WERI-Rb-1 (cell line): Measurements from ENCODE around the gene NACC2.

Experiments used
- DNase-seq: peaks from one replicate; pipeline ENCODE4 v3.0.0-alpha.2; 2020
- H3K27ac ChIP-seq: fragments of 250-450 bp; sonication (Bioruptor Pico); 2 replicates; pipeline ENCODE4 v1.5.1; 2020; ENCODE audit warnings: mild to moderate bottlenecking, moderate library complexity
- H3K27me3 ChIP-seq: fragments of 250-450 bp; sonication (Bioruptor Pico); 2 replicates; pipeline ENCODE4 v1.5.1; 2021; ENCODE audit warnings: mild to moderate bottlenecking, low read depth, moderate library complexity; ENCODE audit not compliant: insufficient read depth, severe bottlenecking
- H3K36me3 ChIP-seq: fragments of 250-450 bp; sonication (Bioruptor Pico); 2 replicates; pipeline ENCODE4 v1.5.1; 2020; ENCODE audit warnings: mild to moderate bottlenecking, moderate library complexity
- H3K4me3 ChIP-seq: 2 replicates; pipeline ENCODE4 v1.5.1; 2011; ENCODE audit warnings: low read depth, mild to moderate bottlenecking, control low read depth, low read length
- H3K9me3 ChIP-seq: fragments of 250-450 bp; sonication (Bioruptor Pico); 2 replicates; pipeline ENCODE4 v1.5.1; 2021; ENCODE audit warnings: mild to moderate bottlenecking, moderate library complexity; ENCODE audit not compliant: severe bottlenecking
- TF ChIP-seq, protein P1 (sequence below): IDR thresholded peaks from 2 replicates; pipeline ENCODE4 v1.5.1; 2011; ENCODE audit warnings: low read depth, mild to moderate bottlenecking, control low read depth, inconsistent platforms, low read length

The NACC2 gene

DNA sequence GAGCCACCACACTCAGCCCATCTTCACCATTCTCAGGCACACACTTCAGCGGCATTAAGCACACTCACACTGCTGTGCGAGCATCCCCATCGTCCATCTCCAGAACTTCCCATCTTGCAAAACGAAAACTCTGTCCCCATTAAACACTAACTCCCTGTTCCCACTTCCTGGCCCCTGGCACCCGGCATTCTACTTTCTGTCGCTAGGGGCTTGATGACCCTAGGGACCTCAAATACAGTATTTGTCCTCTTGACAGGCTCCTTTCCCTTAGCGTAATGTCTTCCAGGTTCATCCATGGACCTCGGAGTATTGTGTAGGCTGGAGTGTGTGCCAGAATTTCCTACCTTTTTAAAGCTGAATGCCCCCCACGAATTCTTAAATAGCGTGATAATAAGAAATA, 119.3 kb downstream of the NACC2 start:
- TF ChIP-seq, protein P1, sequence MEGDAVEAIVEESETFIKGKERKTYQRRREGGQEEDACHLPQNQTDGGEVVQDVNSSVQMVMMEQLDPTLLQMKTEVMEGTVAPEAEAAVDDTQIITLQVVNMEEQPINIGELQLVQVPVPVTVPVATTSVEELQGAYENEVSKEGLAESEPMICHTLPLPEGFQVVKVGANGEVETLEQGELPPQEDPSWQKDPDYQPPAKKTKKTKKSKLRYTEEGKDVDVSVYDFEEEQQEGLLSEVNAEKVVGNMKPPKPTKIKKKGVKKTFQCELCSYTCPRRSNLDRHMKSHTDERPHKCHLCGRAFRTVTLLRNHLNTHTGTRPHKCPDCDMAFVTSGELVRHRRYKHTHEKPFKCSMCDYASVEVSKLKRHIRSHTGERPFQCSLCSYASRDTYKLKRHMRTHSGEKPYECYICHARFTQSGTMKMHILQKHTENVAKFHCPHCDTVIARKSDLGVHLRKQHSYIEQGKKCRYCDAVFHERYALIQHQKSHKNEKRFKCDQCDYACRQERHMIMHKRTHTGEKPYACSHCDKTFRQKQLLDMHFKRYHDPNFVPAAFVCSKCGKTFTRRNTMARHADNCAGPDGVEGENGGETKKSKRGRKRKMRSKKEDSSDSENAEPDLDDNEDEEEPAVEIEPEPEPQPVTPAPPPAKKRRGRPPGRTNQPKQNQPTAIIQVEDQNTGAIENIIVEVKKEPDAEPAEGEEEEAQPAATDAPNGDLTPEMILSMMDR = no peak
- no peak overlapping the region for H3K4me3 ChIP-seq
- no peak for DNase-seq
- no peaks in the 10 kb centered on the region for H3K9me3 ChIP-seq
- H3K27me3 ChIP-seq = no peaks in the 10 kb centered on the region
- H3K36me3 ChIP-seq = no peaks in the 10 kb centered on the region
- H3K27ac ChIP-seq = no peak overlapping the region

DNA sequence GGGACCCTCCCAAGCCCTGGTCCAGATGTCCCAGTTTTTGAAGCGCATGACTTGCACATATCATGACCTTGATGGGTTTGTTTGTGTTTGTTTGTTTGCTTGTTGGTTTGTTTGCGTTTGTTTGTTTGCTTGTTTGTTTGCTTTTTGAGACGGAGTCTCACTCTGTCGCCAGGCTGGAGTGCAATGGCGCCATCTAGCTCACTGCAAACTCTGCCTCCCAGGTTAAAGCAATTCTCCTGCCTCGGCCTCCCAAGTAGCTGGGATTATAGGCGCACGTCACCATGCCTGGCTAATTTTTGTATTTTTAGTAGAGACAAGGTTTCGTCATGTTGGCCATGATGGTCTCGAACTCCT, 120.9 kb downstream of the NACC2 start:
- H3K27me3 ChIP-seq = no peaks in the 10 kb centered on the region
- DNase-seq = no peak
- H3K9me3 ChIP-seq = no peaks in the 10 kb centered on the region
- H3K4me3 ChIP-seq = no peak overlapping the region
- no peaks in the 10 kb centered on the region for H3K36me3 ChIP-seq
- TF ChIP-seq, protein P1 = peak; percentile 58
- H3K27ac ChIP-seq = no peak overlapping the region

DNA sequence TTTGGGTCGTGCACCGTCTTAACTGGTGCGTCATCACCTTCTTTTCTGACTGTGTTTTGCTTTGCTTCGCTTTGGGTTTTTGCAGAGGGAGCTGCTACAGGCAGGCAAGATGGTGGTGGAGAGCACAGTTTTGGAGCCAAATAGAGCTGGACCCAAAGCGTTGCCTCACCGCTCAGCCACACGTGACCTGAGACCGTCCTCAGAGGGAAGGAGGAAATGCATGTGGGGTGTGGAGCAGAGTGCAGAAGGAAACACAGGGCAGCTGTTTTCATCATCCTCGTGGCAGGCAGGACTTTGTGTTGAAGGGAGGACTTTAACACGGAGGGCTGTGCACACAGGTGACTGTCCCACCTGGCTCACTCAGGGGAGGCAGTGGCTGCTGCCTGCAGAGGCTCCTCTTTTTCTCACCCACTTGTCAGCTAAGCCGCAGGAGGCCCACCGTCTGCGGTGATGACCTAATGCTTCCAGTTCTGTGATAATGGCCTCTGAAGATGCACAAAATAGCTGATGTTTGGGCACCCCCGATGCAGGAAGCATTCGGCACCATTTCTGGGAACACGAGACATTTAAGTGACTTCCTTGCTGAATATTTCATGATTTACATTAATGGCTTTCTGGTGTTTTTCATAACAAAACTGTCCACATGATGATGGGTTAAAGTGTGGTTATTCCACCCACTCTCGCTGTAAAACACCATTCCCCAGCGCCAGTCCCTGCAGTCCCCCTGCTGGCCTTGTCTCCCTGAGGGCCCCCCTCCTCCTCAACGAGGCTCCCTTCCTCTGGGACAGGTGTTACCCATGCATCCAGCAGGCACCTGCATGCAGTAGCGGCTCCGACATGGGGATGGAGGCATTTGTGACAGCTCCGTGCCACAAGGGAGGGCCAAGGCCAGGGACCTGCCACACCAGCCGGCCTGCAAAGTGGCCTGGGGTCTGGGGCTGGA, 121.5 kb downstream of the NACC2 start:
- Histone ChIP-seq H3K27me3 (no peaks in the 10 kb centered on the region), H3K9me3 (no peaks in the 10 kb centered on the region), H3K36me3 (no peaks in the 10 kb centered on the region), H3K4me3 (no peak overlapping the region), H3K27ac (no peak overlapping the region)
- TF ChIP-seq, protein P1 = no peak
- no peak for DNase-seq

DNA sequence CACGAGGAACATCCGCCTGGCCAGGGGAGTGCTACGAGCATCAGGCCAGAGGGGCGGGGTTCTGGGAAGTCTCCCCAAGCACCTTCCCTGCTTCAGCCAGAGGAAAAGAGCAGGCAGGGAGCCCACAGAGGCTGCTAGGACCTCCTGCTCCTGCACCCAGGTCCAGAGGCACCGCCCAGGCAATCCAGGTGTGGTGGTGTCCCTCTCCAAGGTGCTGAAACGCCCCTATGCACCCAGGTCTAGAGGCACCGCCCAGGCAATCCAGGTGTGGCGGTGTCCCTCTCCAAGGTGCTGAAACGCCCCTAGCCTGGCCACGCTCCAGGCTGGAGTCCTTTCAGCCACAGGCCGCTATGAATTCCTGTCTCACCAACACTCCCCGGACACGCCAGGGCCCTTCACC, 123.2 kb downstream of the NACC2 start:
- no peaks in the 10 kb centered on the region for H3K36me3 ChIP-seq
- H3K9me3 ChIP-seq = no peaks in the 10 kb centered on the region
- TF ChIP-seq, protein P1 = no peak
- H3K4me3 ChIP-seq = no peak overlapping the region
- no peaks in the 10 kb centered on the region for H3K27me3 ChIP-seq
- DNase-seq = no peak
- H3K27ac ChIP-seq = no peak overlapping the region

DNA sequence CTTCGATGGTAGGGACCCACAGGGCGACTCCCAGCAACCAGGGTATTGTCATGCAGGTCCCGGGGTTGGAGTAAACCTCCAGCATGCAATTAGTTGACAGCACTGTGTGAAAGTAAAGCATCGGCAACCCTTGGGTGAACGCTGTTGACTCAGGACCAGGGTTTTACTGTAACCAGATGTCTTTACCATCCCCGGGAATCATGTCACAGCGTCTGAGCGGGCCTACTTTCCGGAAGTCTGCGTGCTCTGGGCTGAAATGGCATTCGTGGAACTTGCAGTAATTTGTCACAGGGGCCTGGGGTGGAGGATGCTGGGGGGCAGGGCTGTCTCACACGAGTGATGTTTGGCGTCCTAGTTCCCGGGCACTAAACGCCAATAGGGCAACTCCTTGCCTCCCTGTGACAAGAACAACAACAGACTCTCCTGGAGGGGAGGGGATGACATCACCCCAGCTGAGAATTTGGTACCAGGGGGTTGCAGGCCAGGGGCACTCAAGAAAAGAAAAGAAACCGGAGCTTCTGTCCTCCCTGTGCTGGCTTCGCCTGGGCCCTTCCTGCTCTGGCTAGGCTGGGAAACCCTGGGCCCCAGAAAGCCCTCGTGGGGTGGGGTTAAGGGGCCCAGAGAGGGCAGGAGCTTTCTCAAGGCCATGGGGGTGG, 123.8 kb downstream of the NACC2 start:
- H3K27ac ChIP-seq = no peak overlapping the region
- no peak overlapping the region for H3K4me3 ChIP-seq
- H3K27me3 ChIP-seq = no peaks in the 10 kb centered on the region
- no peaks in the 10 kb centered on the region for H3K36me3 ChIP-seq
- TF ChIP-seq, protein P1 = no peak
- no peak for DNase-seq
- no peaks in the 10 kb centered on the region for H3K9me3 ChIP-seq
